GM12874 (cell line): Measurements from ENCODE around the gene ZDHHC3.

Source experiments
- TF ChIP-seq, protein P1 (sequence below): IDR thresholded peaks from 2 replicates; pipeline ENCODE4 v1.5.1; 2011; ENCODE audit warnings: low read depth, mild to moderate bottlenecking, control low read depth, low read length, moderate library complexity; ENCODE audit not compliant: insufficient read depth

ZDHHC3 gene

DNA sequence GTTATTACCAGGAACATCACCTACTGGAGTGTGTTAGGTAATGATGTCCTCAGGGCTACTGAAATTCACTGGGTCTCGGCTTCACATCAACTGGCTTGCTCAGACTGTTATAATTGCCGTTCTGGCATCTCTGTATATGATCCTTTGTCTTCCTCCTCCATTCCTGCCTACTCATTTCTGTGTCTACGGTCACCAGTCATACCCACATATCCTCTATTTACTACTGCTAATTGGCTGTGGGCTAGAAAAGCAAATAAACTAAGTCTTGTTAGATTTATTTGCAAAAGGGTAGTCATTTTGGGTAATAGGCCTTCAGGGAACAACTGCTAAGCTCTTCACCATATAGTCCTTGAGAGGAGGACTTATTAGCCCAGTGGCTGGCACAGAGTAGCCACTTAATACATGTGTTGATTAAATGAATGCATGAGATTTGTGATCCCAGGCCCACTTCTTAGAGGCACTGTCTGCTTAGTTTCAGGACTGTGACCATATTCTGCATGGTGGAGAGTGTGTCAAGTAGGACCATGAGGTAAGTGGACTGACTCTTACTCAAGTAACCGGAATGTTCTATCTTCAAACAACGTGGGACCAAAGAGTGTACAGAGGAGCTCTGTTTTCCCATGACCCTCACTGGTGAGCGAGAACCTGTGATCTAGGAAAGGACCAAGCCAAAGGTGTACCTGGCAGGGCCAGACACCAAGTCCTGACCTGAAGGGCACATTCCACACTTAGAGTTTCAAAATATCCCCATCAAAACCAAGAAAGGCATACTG, 13.2 kb downstream of the ZDHHC3 start:
- TF ChIP-seq, protein P1, sequence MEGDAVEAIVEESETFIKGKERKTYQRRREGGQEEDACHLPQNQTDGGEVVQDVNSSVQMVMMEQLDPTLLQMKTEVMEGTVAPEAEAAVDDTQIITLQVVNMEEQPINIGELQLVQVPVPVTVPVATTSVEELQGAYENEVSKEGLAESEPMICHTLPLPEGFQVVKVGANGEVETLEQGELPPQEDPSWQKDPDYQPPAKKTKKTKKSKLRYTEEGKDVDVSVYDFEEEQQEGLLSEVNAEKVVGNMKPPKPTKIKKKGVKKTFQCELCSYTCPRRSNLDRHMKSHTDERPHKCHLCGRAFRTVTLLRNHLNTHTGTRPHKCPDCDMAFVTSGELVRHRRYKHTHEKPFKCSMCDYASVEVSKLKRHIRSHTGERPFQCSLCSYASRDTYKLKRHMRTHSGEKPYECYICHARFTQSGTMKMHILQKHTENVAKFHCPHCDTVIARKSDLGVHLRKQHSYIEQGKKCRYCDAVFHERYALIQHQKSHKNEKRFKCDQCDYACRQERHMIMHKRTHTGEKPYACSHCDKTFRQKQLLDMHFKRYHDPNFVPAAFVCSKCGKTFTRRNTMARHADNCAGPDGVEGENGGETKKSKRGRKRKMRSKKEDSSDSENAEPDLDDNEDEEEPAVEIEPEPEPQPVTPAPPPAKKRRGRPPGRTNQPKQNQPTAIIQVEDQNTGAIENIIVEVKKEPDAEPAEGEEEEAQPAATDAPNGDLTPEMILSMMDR = no peak

GRCh38 chr3:44961888-44962287, 14.1 kb downstream of the ZDHHC3 start:
- TF ChIP-seq, protein P1 = no peak

- TF ChIP-seq, protein P1 = no peak
Observed at GRCh38 chr3:44960387-44961026, 15.5 kb downstream of the ZDHHC3 start.

DNA sequence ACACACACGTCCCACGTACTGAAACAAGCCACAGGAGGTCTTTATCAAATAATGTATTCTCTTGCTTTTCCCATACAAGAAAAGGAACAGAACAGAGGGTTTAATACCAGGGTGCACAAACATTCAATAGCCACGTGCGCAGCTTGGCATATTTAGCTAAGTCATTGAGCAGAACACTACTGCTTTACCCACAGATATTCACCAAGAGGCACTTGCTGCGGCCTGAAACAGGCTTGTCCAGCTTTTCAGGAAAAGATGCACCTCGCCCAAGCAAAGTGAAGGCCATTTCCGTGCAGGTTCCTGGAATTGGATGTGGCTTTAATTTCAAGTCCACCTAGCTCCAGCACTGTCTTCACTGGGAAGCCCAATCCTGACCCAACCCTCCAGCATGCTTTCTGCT, 17.6 kb downstream of the ZDHHC3 start:
- TF ChIP-seq, protein P1 = no peak

GRCh38 chr3:44957986-44958385, 18.0 kb downstream of the ZDHHC3 start:
- TF ChIP-seq, protein P1 = no peak

DNA sequence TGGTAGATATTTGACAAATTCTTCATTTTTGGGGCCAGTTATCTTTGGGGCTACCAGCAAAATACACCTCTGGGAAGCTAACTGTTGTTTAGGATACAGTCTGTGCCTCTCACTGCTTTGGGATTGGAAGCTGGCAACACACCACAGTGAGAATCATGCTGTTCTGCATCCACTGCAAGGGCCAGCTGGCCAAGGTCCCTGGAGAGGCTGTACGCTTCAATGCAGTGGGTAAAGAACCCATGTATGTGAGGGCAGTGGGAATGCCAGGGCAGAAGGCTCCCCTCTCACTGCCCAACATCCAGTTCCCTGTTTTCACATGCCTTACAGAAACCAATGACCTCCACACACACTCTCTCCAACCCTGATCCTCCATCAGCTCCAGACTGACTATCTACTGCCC, 20.1 kb downstream of the ZDHHC3 start:
- TF ChIP-seq, protein P1 = no peak

- TF ChIP-seq, protein P1 = no peak
Observed at GRCh38 chr3:44954962-44955361, 21.0 kb downstream of the ZDHHC3 start.
